Mononuclear cell (primary cell): ENCODE measurements around the gene USP3. TPM values are rescaled to one million over a fixed set of nuclear protein-coding genes. Genes with fewer than 3 reads are reported as not detected.

Experiments used
- H3K27me3 ChIP-seq: 2 replicates; pipeline ENCODE4 v1.6.0; 2011; ENCODE audit warnings: low read length, control low read depth; ENCODE audit not compliant: insufficient read depth
- H3K4me1 ChIP-seq: 2 replicates; pipeline ENCODE4 v1.5.1; 2011; ENCODE audit warnings: mild to moderate bottlenecking, low read length, control low read depth; ENCODE audit not compliant: insufficient read depth
- H3K4me3 ChIP-seq: 2 replicates; pipeline ENCODE4 v1.5.1; 2011; ENCODE audit warnings: mild to moderate bottlenecking, low read length, moderate library complexity
- H3K9me3 ChIP-seq: 2 replicates; pipeline ENCODE4 v1.5.1; 2011; ENCODE audit warnings: low read depth, mild to moderate bottlenecking, control low read depth, low read length
- total RNA-seq: library from RNA; depleted of rRNA; stranded (reverse); fragments of >200 nt; gene quantifications from one replicate; pipeline ENCODE4 v1.2.3, GENCODE V29; 2012

Gene USP3
- total RNA-seq, 1 donor: 408 TPM

GRCh38 chr15:63473007-63473748 is 31.2 kb upstream of the USP3 start:
- Histone ChIP-seq H3K27me3 (no peaks in the 10 kb centered on the region), H3K9me3 (no peaks in the 10 kb centered on the region), H3K4me1 (peaks cover 49% of the 10 kb centered on the region)

GRCh38 chr15:63473749-63473998 is 30.7 kb upstream of the USP3 start:
- Histone ChIP-seq H3K27me3 (no peaks in the 10 kb centered on the region), H3K9me3 (no peaks in the 10 kb centered on the region), H3K4me3 (no peak overlapping the region), H3K4me1 (peaks cover 53% of the 10 kb centered on the region)

More at GRCh38 chr15:63473007-63473748, 31.2 kb upstream of the USP3 start:
- H3K4me3 ChIP-seq: no peak overlapping the region

GRCh38 chr15:63473999-63474809 is 30.2 kb upstream of the USP3 start:
- H3K4me1 ChIP-seq: peaks cover 57% of the 10 kb centered on the region

GRCh38 chr15:63474810-63475316 is 29.5 kb upstream of the USP3 start:
- no peak overlapping the region for H3K4me3 ChIP-seq
- peaks cover 64% of the 10 kb centered on the region for H3K4me1 ChIP-seq
- H3K9me3 ChIP-seq: no peaks in the 10 kb centered on the region
- no peaks in the 10 kb centered on the region for H3K27me3 ChIP-seq

More at GRCh38 chr15:63473999-63474809, 30.2 kb upstream of the USP3 start:
- Histone ChIP-seq H3K4me3 (no peak overlapping the region), H3K9me3 (no peaks in the 10 kb centered on the region), H3K27me3 (no peaks in the 10 kb centered on the region)

- Histone ChIP-seq H3K27me3 (no peaks in the 10 kb centered on the region), H3K4me3 (no peak overlapping the region), H3K9me3 (no peaks in the 10 kb centered on the region), H3K4me1 (peaks cover 72% of the 10 kb centered on the region)
Observed at GRCh38 chr15:63475707-63476106, 28.7 kb upstream of the USP3 start.

GRCh38 chr15:63476229-63476632 is 28.2 kb upstream of the USP3 start:
- Histone ChIP-seq H3K4me3 (no peak overlapping the region), H3K27me3 (no peaks in the 10 kb centered on the region), H3K4me1 (peaks cover 77% of the 10 kb centered on the region), H3K9me3 (no peaks in the 10 kb centered on the region)

GRCh38 chr15:63478243-63478642 is 26.1 kb upstream of the USP3 start:
- Histone ChIP-seq H3K4me3 (no peak overlapping the region), H3K4me1 (peaks cover 90% of the 10 kb centered on the region), H3K27me3 (no peaks in the 10 kb centered on the region), H3K9me3 (no peaks in the 10 kb centered on the region)

- Histone ChIP-seq H3K27me3 (no peaks in the 10 kb centered on the region), H3K9me3 (no peaks in the 10 kb centered on the region), H3K4me1 (peaks cover 88% of the 10 kb centered on the region), H3K4me3 (no peak overlapping the region)
Observed at GRCh38 chr15:63480441-63480821, 24.0 kb upstream of the USP3 start.

GRCh38 chr15:63481105-63481810 is 23.1 kb upstream of the USP3 start:
- H3K9me3 ChIP-seq: no peaks in the 10 kb centered on the region
- no peaks in the 10 kb centered on the region for H3K27me3 ChIP-seq
- no peak overlapping the region for H3K4me3 ChIP-seq
- peaks cover 88% of the 10 kb centered on the region for H3K4me1 ChIP-seq

GRCh38 chr15:63482874-63483323 is 21.5 kb upstream of the USP3 start:
- Histone ChIP-seq H3K9me3 (no peaks in the 10 kb centered on the region), H3K4me3 (no peak overlapping the region), H3K27me3 (no peaks in the 10 kb centered on the region), H3K4me1 (peaks cover 95% of the 10 kb centered on the region)

- Histone ChIP-seq H3K4me1 (peaks cover 97% of the 10 kb centered on the region), H3K4me3 (no peak overlapping the region), H3K27me3 (no peaks in the 10 kb centered on the region), H3K9me3 (no peaks in the 10 kb centered on the region)
Observed at GRCh38 chr15:63483521-63484371, 20.6 kb upstream of the USP3 start.

GRCh38 chr15:63484433-63485186 is 19.8 kb upstream of the USP3 start:
- no peaks in the 10 kb centered on the region for H3K27me3 ChIP-seq
- no peaks in the 10 kb centered on the region for H3K9me3 ChIP-seq
- H3K4me1 ChIP-seq: peaks cover 97% of the 10 kb centered on the region
- no peak overlapping the region for H3K4me3 ChIP-seq

GRCh38 chr15:63487076-63487757 is 17.2 kb upstream of the USP3 start:
- Histone ChIP-seq H3K9me3 (no peaks in the 10 kb centered on the region), H3K4me3 (no peak overlapping the region), H3K27me3 (no peaks in the 10 kb centered on the region), H3K4me1 (peaks cover 98% of the 10 kb centered on the region)
